ENCODE results near the gene TEDC1.

GRCh38 chr14:105488781-105489541 is 2.1 kb upstream of the TEDC1 start:
- TF ChIP-seq CTCF (conservative IDR thresholded peaks at IDR 0.05; ENCODE audit: low read depth, low read length), result no peak
- no peak for TF ChIP-seq EZH2 (IDR thresholded peaks at IDR 0.05; ENCODE audit: borderline replicate concordance, low read depth, low read length, poor library complexity, severe bottlenecking)
